Activated T-helper 9 cell treated with anti-CD3 and anti-CD28 coated beads, Interleukin-2, amount 50 U/mL, for 16 hours (primary cell): ENCODE data around the gene GLCE.
"Not testable (repeated sequence)": the region's sequence is repeated elsewhere in the genome, so short reads cannot be mapped to it uniquely, and the experiment has no call there.

ENCODE experiments used
- DNase-seq: peaks from one replicate; pipeline ENCODE4 v3.0.0-alpha.2; 2020; ENCODE audit warnings: low read depth

GLCE gene

GRCh38 chr15:69135499-69135898 is 24.9 kb upstream of the GLCE start:
- DNase-seq = no peak

GRCh38 chr15:69138963-69139362 is 21.5 kb upstream of the GLCE start:
- DNase-seq = no peak

- no peak for DNase-seq
Measured at GRCh38 chr15:69140306-69140705, 20.1 kb upstream of the GLCE start.

GRCh38 chr15:69141286-69141701 is 19.1 kb upstream of the GLCE start:
- no peak for DNase-seq

- DNase-seq = no peak
Measured at GRCh38 chr15:69141833-69142232, 18.6 kb upstream of the GLCE start.

- no peak for DNase-seq
Measured at GRCh38 chr15:69143756-69144436, 16.5 kb upstream of the GLCE start.

GRCh38 chr15:69144530-69144929 is 15.9 kb upstream of the GLCE start:
- no peak for DNase-seq

GRCh38 chr15:69145149-69145693 is 15.2 kb upstream of the GLCE start:
- DNase-seq = no peak

GRCh38 chr15:69145694-69146492 is 14.5 kb upstream of the GLCE start:
- DNase-seq = no peak

- no peak for DNase-seq
Measured at GRCh38 chr15:69146724-69147435, 13.6 kb upstream of the GLCE start.

GRCh38 chr15:69148465-69148864 is 12.0 kb upstream of the GLCE start:
- DNase-seq = no peak

GRCh38 chr15:69149163-69149562 is 11.3 kb upstream of the GLCE start:
- no peak for DNase-seq

GRCh38 chr15:69149803-69150202 is 10.6 kb upstream of the GLCE start:
- DNase-seq = no peak

GRCh38 chr15:69150336-69150735 is 10.1 kb upstream of the GLCE start:
- no peak for DNase-seq

GRCh38 chr15:69150841-69151240 is 9.6 kb upstream of the GLCE start:
- no peak for DNase-seq

GRCh38 chr15:69153046-69153445 is 7.4 kb upstream of the GLCE start:
- DNase-seq = no peak

- not testable (repeated sequence) for DNase-seq
Measured at GRCh38 chr15:69153587-69153986, 6.8 kb upstream of the GLCE start.

GRCh38 chr15:69154078-69154477 is 6.4 kb upstream of the GLCE start:
- DNase-seq = no peak

- DNase-seq = no peak
Measured at GRCh38 chr15:69154684-69155083, 5.8 kb upstream of the GLCE start.

- DNase-seq = no peak
Measured at GRCh38 chr15:69156736-69157381, 3.6 kb upstream of the GLCE start.

GRCh38 chr15:69158201-69158842 is 2.1 kb upstream of the GLCE start:
- no peak for DNase-seq

GRCh38 chr15:69158843-69159240 is 1.6 kb upstream of the GLCE start:
- no peak for DNase-seq
